ENCODE measurements around the gene SIGLEC1.

SIGLEC1 gene

GRCh38 chr20:3705970-3706739, 6.2 kb downstream of the SIGLEC1 start:
- no peak overlapping the region for H3K4me3 ChIP-seq (ENCODE audit: low read depth, low read length)
- no peak for TF ChIP-seq CTCF (IDR thresholded peaks at IDR 0.05; ENCODE audit: low read depth, low read length)

- TF ChIP-seq CTCF (IDR thresholded peaks at IDR 0.05; ENCODE audit: low read depth, low read length): no peak
- H3K4me3 ChIP-seq (ENCODE audit: low read depth, low read length): no peak overlapping the region
These were observed 6.9 kb downstream of the SIGLEC1 start for GRCh38 chr20:3705491-3705969.

GRCh38 chr20:3704087-3704486, 8.3 kb downstream of the SIGLEC1 start:
- TF ChIP-seq CTCF (IDR thresholded peaks at IDR 0.05; ENCODE audit: low read depth, low read length): no peak
- H3K4me3 ChIP-seq (ENCODE audit: low read depth, low read length): no peak overlapping the region

GRCh38 chr20:3702611-3703391, 9.6 kb downstream of the SIGLEC1 start:
- TF ChIP-seq CTCF (IDR thresholded peaks at IDR 0.05; ENCODE audit: low read depth, low read length): no peak

GRCh38 chr20:3701061-3701998, 11.1 kb downstream of the SIGLEC1 start:
- H3K4me3 ChIP-seq (ENCODE audit: low read depth, low read length): no peak overlapping the region
- TF ChIP-seq CTCF (IDR thresholded peaks at IDR 0.05; ENCODE audit: low read depth, low read length): no peak

More at GRCh38 chr20:3702611-3703391, 9.6 kb downstream of the SIGLEC1 start:
- H3K4me3 ChIP-seq (ENCODE audit: low read depth, low read length): no peak overlapping the region

- no peak overlapping the region for H3K4me3 ChIP-seq (ENCODE audit: low read depth, low read length)
- TF ChIP-seq CTCF (IDR thresholded peaks at IDR 0.05; ENCODE audit: low read depth, low read length): no peak
These were observed 13.4 kb downstream of the SIGLEC1 start for GRCh38 chr20:3699037-3699436.
